HG03469 (cell line): ENCODE measurements around the gene RBM3.

Source experiments
- ATAC-seq: cut with Tn5 transposase; IDR thresholded peaks from one replicate; pipeline ENCODE4 v1.9.1; 2021; ENCODE audit warnings: mild to moderate bottlenecking, moderate library complexity, moderate number of reproducible peaks; ENCODE audit not compliant: unreplicated experiment

RBM3 gene

DNA sequence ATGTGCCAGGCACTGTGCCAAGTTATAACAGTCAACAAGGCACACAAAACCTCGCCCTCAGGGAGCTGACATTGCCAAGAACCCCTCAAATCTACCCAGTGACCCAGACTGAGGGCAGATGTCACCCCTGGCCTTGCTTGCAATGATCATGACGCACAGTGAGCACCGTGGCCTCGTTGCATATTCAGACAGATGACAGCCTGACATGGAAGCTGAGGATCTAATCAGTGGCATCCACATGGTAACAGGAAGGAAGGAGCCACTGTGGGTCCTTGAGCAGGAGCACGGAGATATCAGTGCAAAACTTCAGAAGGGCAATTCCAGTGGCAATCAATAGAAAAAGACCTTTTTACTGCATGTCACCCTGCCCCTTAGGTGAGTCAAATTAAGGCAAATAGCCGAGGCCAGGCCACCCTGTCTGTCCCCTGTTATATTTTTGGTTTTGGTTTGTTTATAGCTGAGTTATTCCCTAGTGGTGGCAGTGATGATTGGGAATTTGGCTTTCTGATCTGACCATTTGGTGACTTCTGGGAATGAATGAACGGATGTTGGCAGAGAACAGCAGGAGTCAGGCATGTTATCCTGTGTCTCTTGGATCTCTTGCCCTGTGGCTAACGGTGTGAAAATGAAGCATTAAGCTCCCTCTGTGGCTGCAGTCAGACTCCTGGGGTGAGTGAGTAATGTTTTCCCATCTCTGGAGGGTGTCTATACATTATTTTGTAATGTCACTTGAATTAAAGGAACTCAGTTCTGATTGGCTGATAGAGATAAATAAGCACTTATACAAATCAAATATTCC lies 43.5 kb downstream of the RBM3 start:
- ATAC-seq, result no peak

DNA sequence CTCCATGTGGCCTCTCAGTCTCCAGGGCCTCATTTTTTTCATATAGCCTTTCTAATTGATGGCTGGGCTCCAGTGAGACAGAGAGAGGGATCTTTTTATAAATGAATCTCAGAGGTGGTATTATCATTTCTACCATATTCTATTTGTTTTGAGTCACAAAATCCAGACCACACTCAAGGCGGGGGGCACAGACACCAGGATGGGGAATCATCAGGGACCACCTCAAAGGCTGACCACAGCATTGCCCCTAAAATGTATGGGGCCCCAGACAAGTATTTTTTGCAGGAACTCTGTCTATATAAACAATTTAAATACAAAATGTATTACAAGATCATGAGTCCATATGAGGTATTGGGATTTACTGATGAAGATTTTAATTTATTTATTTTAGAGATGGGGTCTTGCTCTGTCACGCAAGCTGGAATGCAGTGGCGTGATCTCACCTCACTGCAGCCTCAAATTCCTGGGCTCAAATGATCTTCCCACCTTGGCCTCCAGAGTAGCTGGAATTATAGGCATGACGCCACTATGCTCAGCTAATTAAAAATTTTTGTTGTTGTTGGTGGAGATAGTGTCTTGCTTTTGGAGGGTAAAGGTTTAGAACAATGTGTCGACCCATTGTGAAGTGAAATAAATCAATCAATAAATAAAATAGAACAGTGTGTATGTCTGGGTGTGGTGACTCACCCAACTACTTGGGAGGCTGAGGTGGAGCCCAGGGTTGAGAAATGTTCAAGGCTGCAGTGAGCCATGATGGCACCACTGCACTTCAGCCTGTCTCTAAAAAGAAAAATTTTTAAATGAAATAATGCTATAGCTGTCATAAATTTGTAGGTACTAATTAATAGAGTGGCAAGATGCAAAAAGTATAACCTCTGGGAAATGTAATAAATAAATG lies 52.4 kb downstream of the RBM3 start:
- ATAC-seq, result no peak
